ENCODE data around the gene DOCK1.

Gene DOCK1

GRCh38 chr10:127228195-127228787 is 323.1 kb downstream of the DOCK1 start:
- Histone ChIP-seq H4K8ac (ENCODE audit: low read length) (no peak overlapping the region), H2BK120ac (ENCODE audit: low read depth, low read length) (no peak overlapping the region), H3K9me3 (ENCODE audit: control insufficient read depth, low read length) (no peaks in the 10 kb centered on the region), H3K23ac (ENCODE audit: low read length in 2 of 2) (no peak overlapping the region), H3K9ac (ENCODE audit: low read length) (no peak overlapping the region), H3K79me1 (replicated peaks; ENCODE audit: low read length, poor library complexity, severe bottlenecking) (peaks cover 3% of the 10 kb centered on the region), H3K36me3 (ENCODE audit: control insufficient read depth in 1 of 2, insufficient read depth in 2 of 2, low read depth in 1 of 2, low read length in 2 of 2) (peaks cover 5 to 12% of the 10 kb centered on the region in 2 experiments), H2BK12ac (ENCODE audit: low read length in 2 of 2) (no peak overlapping the region), H3K4ac (ENCODE audit: low read depth in 1 of 2, low read length in 2 of 2) (no peak overlapping the region), H2AK5ac (ENCODE audit: low read length, severe bottlenecking) (no peak overlapping the region), H4K91ac (ENCODE audit: low read length) (no peak overlapping the region), H3K27ac (ENCODE audit: low read length, poor library complexity, severe bottlenecking) (no peak overlapping the region), H2BK5ac (ENCODE audit: low read depth, low read length, poor library complexity, severe bottlenecking) (no peak overlapping the region), H3K4me3 (ENCODE audit: insufficient read depth in 1 of 2, low read depth in 1 of 2, low read length in 2 of 2) (no peak overlapping the region), H3K4me1 (ENCODE audit: control insufficient read depth, insufficient read depth, low read depth, low read length) (no peaks in the 10 kb centered on the region), H3K18ac (ENCODE audit: low read depth in 1 of 2, low read length in 2 of 2) (no peak overlapping the region), H2BK15ac (ENCODE audit: low read depth, poor library complexity, severe bottlenecking) (no peak overlapping the region), H3K27me3 (ENCODE audit: control insufficient read depth in 1 of 2, insufficient read depth in 1 of 2, low read length in 2 of 2) (no peaks in the 10 kb centered on the region), H2AFZ (ENCODE audit: low read depth, low read length) (no peak overlapping the region), H3K14ac (ENCODE audit: low read length in 2 of 2) (no peak overlapping the region), H3K4me2 (ENCODE audit: low read length, poor library complexity, severe bottlenecking) (no peak overlapping the region)
- 87% methylated on average over 11 of the region's 12 CpGs for WGBS
- DNase-seq: no peak

- no peak overlapping the region for H3K14ac ChIP-seq (ENCODE audit: low read length in 2 of 2)
- H3K23ac ChIP-seq (ENCODE audit: low read length in 2 of 2): no peak overlapping the region
- no peaks in the 10 kb centered on the region for H3K27me3 ChIP-seq (ENCODE audit: control insufficient read depth in 1 of 2, insufficient read depth in 1 of 2, low read length in 2 of 2)
- H3K79me1 ChIP-seq (replicated peaks; ENCODE audit: low read length, poor library complexity, severe bottlenecking): peaks cover 9% of the 10 kb centered on the region
- no peaks in the 10 kb centered on the region for H3K36me3 ChIP-seq (ENCODE audit: control insufficient read depth in 1 of 2, insufficient read depth in 2 of 2, low read depth in 1 of 2, low read length in 2 of 2)
- H3K4me1 ChIP-seq (ENCODE audit: control insufficient read depth, insufficient read depth, low read depth, low read length): peaks cover 1% of the 10 kb centered on the region
- H3K4me3 ChIP-seq (ENCODE audit: insufficient read depth in 1 of 2, low read depth in 1 of 2, low read length in 2 of 2): no peak overlapping the region
- H4K91ac ChIP-seq (ENCODE audit: low read length): no peak overlapping the region
- no peak overlapping the region for H3K9ac ChIP-seq (ENCODE audit: low read length)
- no peak overlapping the region for H2BK5ac ChIP-seq (ENCODE audit: low read depth, low read length, poor library complexity, severe bottlenecking)
- no peak overlapping the region for H3K18ac ChIP-seq (ENCODE audit: low read depth in 1 of 2, low read length in 2 of 2)
- H2BK12ac ChIP-seq (ENCODE audit: low read length in 2 of 2): no peak overlapping the region
- no peak overlapping the region for H2AFZ ChIP-seq (ENCODE audit: low read depth, low read length)
- no peak overlapping the region for H3K4ac ChIP-seq (ENCODE audit: low read depth in 1 of 2, low read length in 2 of 2)
- H3K9me3 ChIP-seq (ENCODE audit: control insufficient read depth, low read length): no peaks in the 10 kb centered on the region
- 80% methylated on average over 1 of the region's 1 CpG for WGBS
- H3K27ac ChIP-seq (ENCODE audit: low read length, poor library complexity, severe bottlenecking): no peak overlapping the region
- no peak overlapping the region for H3K4me2 ChIP-seq (ENCODE audit: low read length, poor library complexity, severe bottlenecking)
- no peak overlapping the region for H4K8ac ChIP-seq (ENCODE audit: low read length)
- H2BK15ac ChIP-seq (ENCODE audit: low read depth, poor library complexity, severe bottlenecking): no peak overlapping the region
- H2BK120ac ChIP-seq (ENCODE audit: low read depth, low read length): no peak overlapping the region
- no peak for DNase-seq
- H2AK5ac ChIP-seq (ENCODE audit: low read length, severe bottlenecking): no peak overlapping the region
These were observed 329.1 kb downstream of the DOCK1 start for GRCh38 chr10:127234306-127234800.

DNA sequence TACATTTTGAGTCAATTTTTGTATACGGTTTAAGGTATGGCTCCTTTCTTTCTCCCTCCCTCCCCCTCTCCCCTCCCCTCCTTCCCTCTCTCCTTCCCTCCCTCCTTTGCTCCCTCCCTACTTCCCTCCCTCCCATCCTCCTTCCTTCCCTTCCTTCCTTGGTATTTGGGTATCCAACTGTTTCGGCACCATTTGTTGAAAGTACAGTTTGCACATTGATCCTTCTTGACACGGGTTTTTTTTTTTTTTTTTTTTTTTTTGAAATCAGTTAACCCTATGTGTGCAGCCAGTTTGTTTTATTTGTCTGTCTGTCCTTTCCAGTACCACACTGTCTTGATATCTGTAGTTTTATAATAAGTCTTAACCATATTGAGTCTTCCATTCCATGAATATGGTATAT is 331.0 kb downstream of the DOCK1 start:
- no peak overlapping the region for H3K4me3 ChIP-seq (ENCODE audit: insufficient read depth in 1 of 2, low read depth in 1 of 2, low read length in 2 of 2)
- no peak overlapping the region for H2BK5ac ChIP-seq (ENCODE audit: low read depth, low read length, poor library complexity, severe bottlenecking)
- WGBS: 100% methylated on average over 1 of the region's 3 CpGs
- no peak overlapping the region for H3K9ac ChIP-seq (ENCODE audit: low read length)
- no peak overlapping the region for H4K91ac ChIP-seq (ENCODE audit: low read length)
- peaks cover 9% of the 10 kb centered on the region for H3K79me1 ChIP-seq (replicated peaks; ENCODE audit: low read length, poor library complexity, severe bottlenecking)
- no peaks in the 10 kb centered on the region for H3K9me3 ChIP-seq (ENCODE audit: control insufficient read depth, low read length)
- no peaks in the 10 kb centered on the region for H3K27me3 ChIP-seq (ENCODE audit: control insufficient read depth in 1 of 2, insufficient read depth in 1 of 2, low read length in 2 of 2)
- no peak overlapping the region for H2BK120ac ChIP-seq (ENCODE audit: low read depth, low read length)
- H2AFZ ChIP-seq (ENCODE audit: low read depth, low read length): no peak overlapping the region
- no peak for DNase-seq
- H3K27ac ChIP-seq (ENCODE audit: low read length, poor library complexity, severe bottlenecking): no peak overlapping the region
- H3K23ac ChIP-seq (ENCODE audit: low read length in 2 of 2): no peak overlapping the region
- no peak overlapping the region for H2BK12ac ChIP-seq (ENCODE audit: low read length in 2 of 2)
- no peaks in the 10 kb centered on the region for H3K36me3 ChIP-seq (ENCODE audit: control insufficient read depth in 1 of 2, insufficient read depth in 2 of 2, low read depth in 1 of 2, low read length in 2 of 2)
- no peak overlapping the region for H4K8ac ChIP-seq (ENCODE audit: low read length)
- H3K14ac ChIP-seq (ENCODE audit: low read length in 2 of 2): no peak overlapping the region
- no peak overlapping the region for H2BK15ac ChIP-seq (ENCODE audit: low read depth, poor library complexity, severe bottlenecking)
- no peak overlapping the region for H2AK5ac ChIP-seq (ENCODE audit: low read length, severe bottlenecking)
- no peak overlapping the region for H3K4me2 ChIP-seq (ENCODE audit: low read length, poor library complexity, severe bottlenecking)
- no peak overlapping the region for H3K4ac ChIP-seq (ENCODE audit: low read depth in 1 of 2, low read length in 2 of 2)
- H3K4me1 ChIP-seq (ENCODE audit: control insufficient read depth, insufficient read depth, low read depth, low read length): peaks cover 1% of the 10 kb centered on the region
- no peak overlapping the region for H3K18ac ChIP-seq (ENCODE audit: low read depth in 1 of 2, low read length in 2 of 2)

- no peak for DNase-seq
- Histone ChIP-seq H3K27me3 (ENCODE audit: control insufficient read depth in 1 of 2, insufficient read depth in 1 of 2, low read length in 2 of 2) (no peaks in the 10 kb centered on the region), H3K4me2 (ENCODE audit: low read length, poor library complexity, severe bottlenecking) (no peak overlapping the region), H4K91ac (ENCODE audit: low read length) (no peak overlapping the region), H4K8ac (ENCODE audit: low read length) (no peak overlapping the region), H3K9ac (ENCODE audit: low read length) (no peak overlapping the region), H3K27ac (ENCODE audit: low read length, poor library complexity, severe bottlenecking) (no peak overlapping the region), H3K36me3 (ENCODE audit: control insufficient read depth in 1 of 2, insufficient read depth in 2 of 2, low read depth in 1 of 2, low read length in 2 of 2) (peaks cover 0 to 4% of the 10 kb centered on the region in 2 experiments), H3K14ac (ENCODE audit: low read length in 2 of 2) (no peak overlapping the region), H3K79me1 (replicated peaks; ENCODE audit: low read length, poor library complexity, severe bottlenecking) (peaks cover 15% of the 10 kb centered on the region), H3K18ac (ENCODE audit: low read depth in 1 of 2, low read length in 2 of 2) (no peak overlapping the region), H3K4me1 (ENCODE audit: control insufficient read depth, insufficient read depth, low read depth, low read length) (peaks cover 1% of the 10 kb centered on the region), H3K4me3 (ENCODE audit: insufficient read depth in 1 of 2, low read depth in 1 of 2, low read length in 2 of 2) (no peak overlapping the region), H2BK120ac (ENCODE audit: low read depth, low read length) (no peak overlapping the region), H2BK5ac (ENCODE audit: low read depth, low read length, poor library complexity, severe bottlenecking) (no peak overlapping the region), H2AFZ (ENCODE audit: low read depth, low read length) (no peak overlapping the region), H2BK15ac (ENCODE audit: low read depth, poor library complexity, severe bottlenecking) (no peak overlapping the region), H2AK5ac (ENCODE audit: low read length, severe bottlenecking) (no peak overlapping the region), H3K9me3 (ENCODE audit: control insufficient read depth, low read length) (no peaks in the 10 kb centered on the region), H2BK12ac (ENCODE audit: low read length in 2 of 2) (no peak overlapping the region), H3K23ac (ENCODE audit: low read length in 2 of 2) (no peak overlapping the region), H3K4ac (ENCODE audit: low read depth in 1 of 2, low read length in 2 of 2) (no peak overlapping the region)
- 71% methylated on average over 3 of the region's 3 CpGs for WGBS
These were observed 337.7 kb downstream of the DOCK1 start for GRCh38 chr10:127242914-127243313.
